OCI-LY1 (cell line): ENCODE results near the gene MAGEL2.

Source experiments
- CTCF ChIP-seq: fragments of 200-600 bp; sonication (generic), shearing (Covaris generic); IDR thresholded peaks from 2 replicates; pipeline ENCODE4 v1.5.1; 2017; ENCODE audit warnings: mild to moderate bottlenecking, antibody characterized with exemption, low read length, moderate library complexity, mixed read lengths
- EZH2 ChIP-seq: fragments of 200-600 bp; sonication (generic), shearing (Covaris generic); IDR thresholded peaks from 2 replicates; pipeline ENCODE4 v1.8.0; 2017; ENCODE audit warnings: borderline replicate concordance, mixed run types, mild to moderate bottlenecking, antibody characterized with exemption, low read length, moderate library complexity, mixed read lengths

GRCh38 chr15:23594252-23594770 is 53.4 kb downstream of the MAGEL2 start:
- TF ChIP-seq CTCF = no peak
- TF ChIP-seq EZH2 = no peak
